ENCODE measurements around the gene FTO. TPM values are rescaled to one million over a fixed set of nuclear protein-coding genes. Genes with fewer than 3 reads are reported as not detected.

The FTO gene
- 100 to 1,000 TPM in 2 of 4 donors, 10 to 100 TPM in 2; 63.2 to 151 (median 105) TPM for total RNA-seq

- H3K9me3 ChIP-seq: no peaks in the 10 kb centered on the region
- intact Hi-C loops (cut with DNase I; ENCODE audit: low total_unique reads): no loop called here
- no peaks in the 10 kb centered on the region for H3K36me3 ChIP-seq
- H3K27me3 ChIP-seq: no peaks in the 10 kb centered on the region
- DNase-seq: peak; percentile 99
- peak within 1 kb of the TSS; percentile 94 to 98 for H3K4me3 ChIP-seq
- no peaks in the 10 kb centered on the region for H3K4me1 ChIP-seq
- peak in 1 of 4 experiments; percentile 35 for TF ChIP-seq CTCF (IDR thresholded peaks at IDR 0.05)
- no peak for TF ChIP-seq POLR2A (IDR thresholded peaks at IDR 0.05)
- H3K27ac ChIP-seq: peak within 1 kb of the TSS; percentile 82 to 84
Observed at GRCh38 chr16:53703590-53704444, at the start of gene FTO, which contains the start of gene RPGRIP1L. FTO (plus strand) TSS chr16:53704156. RPGRIP1L (minus strand) TSS chr16:53703859; CDS start chr16:53700723, 3,136 bp downstream.

GRCh38 chr16:53654946-53655345 is 49.0 kb upstream of the FTO start:
- Histone ChIP-seq H3K36me3 (no peaks in the 10 kb centered on the region), H3K27ac (no peak overlapping the region), H3K4me1 (no peaks in the 10 kb centered on the region), H3K9me3 (no peaks in the 10 kb centered on the region), H3K4me3 (no peak overlapping the region), H3K27me3 (no peaks in the 10 kb centered on the region)
- no peak for DNase-seq
- intact Hi-C loops (cut with DNase I; ENCODE audit: low total_unique reads): no loop called here
- no peak for TF ChIP-seq POLR2A (IDR thresholded peaks at IDR 0.05)
- TF ChIP-seq CTCF (IDR thresholded peaks at IDR 0.05): no peak

- no peak for TF ChIP-seq POLR2A (IDR thresholded peaks at IDR 0.05)
- TF ChIP-seq CTCF (IDR thresholded peaks at IDR 0.05): no peak
- intact Hi-C loops (cut with DNase I; ENCODE audit: low total_unique reads): no loop called here
- DNase-seq: no peak
Observed at GRCh38 chr16:53662072-53662471, 41.9 kb upstream of the FTO start.

GRCh38 chr16:53664724-53665345 is 39.1 kb upstream of the FTO start:
- DNase-seq: no peak
- peak overlapping the region in 1 of 2 donors; percentile 43 for H3K27ac ChIP-seq
- TF ChIP-seq POLR2A (IDR thresholded peaks at IDR 0.05) (no peak), CTCF (IDR thresholded peaks at IDR 0.05) (no peak)

More at GRCh38 chr16:53662072-53662471, 41.9 kb upstream of the FTO start:
- Histone ChIP-seq H3K4me3 (no peak overlapping the region), H3K9me3 (no peaks in the 10 kb centered on the region), H3K4me1 (no peaks in the 10 kb centered on the region), H3K27me3 (no peaks in the 10 kb centered on the region), H3K36me3 (no peaks in the 10 kb centered on the region), H3K27ac (no peak overlapping the region)

More at GRCh38 chr16:53664724-53665345, 39.1 kb upstream of the FTO start:
- Histone ChIP-seq H3K4me3 (peak overlapping the region in 1 of 2 donors; percentile 4), H3K36me3 (no peaks in the 10 kb centered on the region), H3K9me3 (no peaks in the 10 kb centered on the region), H3K4me1 (no peaks in the 10 kb centered on the region), H3K27me3 (no peaks in the 10 kb centered on the region)
- intact Hi-C loops (cut with DNase I; ENCODE audit: low total_unique reads): no loop called here

Data from uterus (tissue), 4 donors.